ENCODE measurements around the gene SART3. TPM values are rescaled to one million over a fixed set of nuclear protein-coding genes. Genes with fewer than 3 reads are reported as not detected.

The SART3 gene
- total and polyA plus RNA-seq, 2 donors from 2014 or later, result 14.9 to 59.1 TPM

- Histone ChIP-seq H3K36me3 (ENCODE audit: control insufficient read depth in 2 of 3, insufficient read depth in 3 of 3, low read length in 3 of 3) (no peaks in the 10 kb centered on the region), H3K27me3 (ENCODE audit: control insufficient read depth, insufficient read depth, low read length) (no peaks in the 10 kb centered on the region), H3K27ac (ENCODE audit: low read depth in 2 of 2, low read length in 2 of 2) (no peak overlapping the region), H3K4me1 (ENCODE audit: control insufficient read depth in 2 of 3, insufficient read depth in 2 of 3, low read depth in 1 of 3, low read length in 3 of 3) (no peaks in the 10 kb centered on the region), H3K9me3 (ENCODE audit: control insufficient read depth in 2 of 3, insufficient read depth in 1 of 3, low read length in 3 of 3) (no peaks in the 10 kb centered on the region), H3K4me3 (ENCODE audit: low read length in 3 of 3) (no peak overlapping the region), H3K9ac (ENCODE audit: low read length in 3 of 3) (no peak overlapping the region)
- intact Hi-C loops (cut with DNase I), result no loop called here
- DNase-seq (no peak), FAIRE-seq (no peak)
- no peak for TF ChIP-seq CTCF (IDR thresholded peaks at IDR 0.05; ENCODE audit: borderline replicate concordance, extremely low read depth, insufficient read depth)
Observed at GRCh38 chr12:108477055-108477880, 83.7 kb downstream of the SART3 start.

GRCh38 chr12:108475396-108475795 is 85.6 kb downstream of the SART3 start:
- intact Hi-C loops (cut with DNase I), result no loop called here

GRCh38 chr12:108473400-108474055 is 87.4 kb downstream of the SART3 start:
- intact Hi-C loops (cut with DNase I), result no loop called here
- no peaks in the 10 kb centered on the region for H3K9me3 ChIP-seq (ENCODE audit: control insufficient read depth in 2 of 3, insufficient read depth in 1 of 3, low read length in 3 of 3)
- DNase-seq, result no peak
- FAIRE-seq, result no peak
- H3K4me1 ChIP-seq (ENCODE audit: control insufficient read depth in 2 of 3, insufficient read depth in 2 of 3, low read depth in 1 of 3, low read length in 3 of 3), result no peaks in the 10 kb centered on the region
- no peak overlapping the region for H3K4me3 ChIP-seq (ENCODE audit: low read length in 3 of 3)
- H3K27ac ChIP-seq (ENCODE audit: low read depth in 2 of 2, low read length in 2 of 2), result no peak overlapping the region
- no peak overlapping the region for H3K9ac ChIP-seq (ENCODE audit: low read length in 3 of 3)
- TF ChIP-seq CTCF (IDR thresholded peaks at IDR 0.05; ENCODE audit: borderline replicate concordance, extremely low read depth, insufficient read depth), result no peak
- H3K27me3 ChIP-seq (ENCODE audit: control insufficient read depth, insufficient read depth, low read length), result no peaks in the 10 kb centered on the region
- no peaks in the 10 kb centered on the region for H3K36me3 ChIP-seq (ENCODE audit: control insufficient read depth in 2 of 3, insufficient read depth in 3 of 3, low read length in 3 of 3)

More at GRCh38 chr12:108475396-108475795, 85.6 kb downstream of the SART3 start:
- Histone ChIP-seq H3K9me3 (ENCODE audit: control insufficient read depth in 2 of 3, insufficient read depth in 1 of 3, low read length in 3 of 3) (no peaks in the 10 kb centered on the region), H3K36me3 (ENCODE audit: control insufficient read depth in 2 of 3, insufficient read depth in 3 of 3, low read length in 3 of 3) (no peaks in the 10 kb centered on the region), H3K27ac (ENCODE audit: low read depth in 2 of 2, low read length in 2 of 2) (no peak overlapping the region), H3K4me3 (ENCODE audit: low read length in 3 of 3) (no peak overlapping the region), H3K4me1 (ENCODE audit: control insufficient read depth in 2 of 3, insufficient read depth in 2 of 3, low read depth in 1 of 3, low read length in 3 of 3) (no peaks in the 10 kb centered on the region), H3K27me3 (ENCODE audit: control insufficient read depth, insufficient read depth, low read length) (no peaks in the 10 kb centered on the region), H3K9ac (ENCODE audit: low read length in 3 of 3) (no peak overlapping the region)
- FAIRE-seq, result no peak
- no peak for DNase-seq
- no peak for TF ChIP-seq CTCF (IDR thresholded peaks at IDR 0.05; ENCODE audit: borderline replicate concordance, extremely low read depth, insufficient read depth)

Other genes starting within 250 kb of the SART3 start
- gene CMKLR1, start 221.9 kb downstream of the SART3 start, total RNA-seq, result 25.7 TPM
- 6.1 TPM for gene CMKLR1, start 221.9 kb downstream of the SART3 start, polyA plus RNA-seq (ENCODE audit: insufficient read depth, low read depth, low replicate concordance)
- 8.5 TPM for gene FICD, start 45.9 kb downstream of the SART3 start, total RNA-seq
- 5.1 TPM for gene FICD, start 45.9 kb downstream of the SART3 start, polyA plus RNA-seq (ENCODE audit: insufficient read depth, low read depth, low replicate concordance)
- gene ISCU, start 1.4 kb upstream of the SART3 start, total RNA-seq, result 183 TPM
- gene ISCU, start 1.4 kb upstream of the SART3 start, polyA plus RNA-seq (ENCODE audit: insufficient read depth, low read depth, low replicate concordance), result 511 TPM
- gene TMEM119, start 36.9 kb upstream of the SART3 start, total RNA-seq, result 15.8 TPM
- 4.1 TPM for gene TMEM119, start 36.9 kb upstream of the SART3 start, polyA plus RNA-seq (ENCODE audit: insufficient read depth, low read depth, low replicate concordance)
- 14.3 TPM for gene SELPLG, start 72.7 kb upstream of the SART3 start, total RNA-seq
- 3.7 TPM for gene SELPLG, start 72.7 kb upstream of the SART3 start, polyA plus RNA-seq (ENCODE audit: insufficient read depth, low read depth, low replicate concordance)
- gene CORO1C, start 170.3 kb upstream of the SART3 start, total RNA-seq, result 104 TPM
- 16.6 TPM for gene CORO1C, start 170.3 kb upstream of the SART3 start, polyA plus RNA-seq (ENCODE audit: insufficient read depth, low read depth, low replicate concordance)

Data from kidney (tissue), 14 donors.